PC-3 (cell line): ENCODE results near the gene POLD4. TPM values are rescaled to one million over a fixed set of nuclear protein-coding genes. Genes with fewer than 3 reads are reported as not detected.

ENCODE experiments used
- ATAC-seq: fragments of 200-7000 bp; cut with Tn5 transposase; 2 replicates; pipeline ENCODE4 v1.9.1; 2020; ENCODE audit warnings: mild to moderate bottlenecking, moderate library complexity
- BruUV-seq: library from RNA; stranded (reverse); fragments of 400-500 nt; replicated peaks from 2 replicates; lab custom pipeline; 2021; lab: Mats Ljungman, UMichigan
- CTCF ChIA-PET: fragments of 300-600 bp; sonication (Branson Sonifier 250); formaldehyde crosslinking; loops from one replicate; lab custom pipeline; 2022; ENCODE audit warnings: antibody characterized with exemption; lab: Charles Lee
- POLR2A ChIA-PET: fragments of 300-600 bp; sonication (Branson Sonifier 250); formaldehyde crosslinking; loops from one replicate; lab custom pipeline; 2022; ENCODE audit warnings: antibody characterized with exemption; ENCODE audit not compliant: unreplicated experiment; lab: Charles Lee
- DNase-seq: peaks from one replicate; pipeline ENCODE4 v3.0.0-alpha.2; 2015
- H2AFZ ChIP-seq: fragments of 300-600 bp; sonication (generic); 2 replicates; pipeline ENCODE4 v1.6.0; 2016; ENCODE audit warnings: antibody characterized with exemption, low read length
- H3F3A ChIP-seq: fragments of 300-600 bp; sonication (generic); one replicate; pipeline ENCODE4 v1.6.0; 2017; ENCODE audit warnings: antibody characterized with exemption, low read length, control low read depth, mild to moderate bottlenecking; ENCODE audit not compliant: unreplicated experiment
- H3K27ac ChIP-seq: fragments of 300-600 bp; sonication (generic); 2 replicates; pipeline ENCODE4 v1.5.1; 2016; ENCODE audit warnings: mild to moderate bottlenecking, low read length
- H3K27me3 ChIP-seq: fragments of 300-600 bp; sonication (generic); 2 replicates; pipeline ENCODE4 v1.6.1; 2016; ENCODE audit warnings: low read length, mixed read lengths
- H3K36me3 ChIP-seq: fragments of 300-600 bp; sonication (generic); 2 replicates; pipeline ENCODE4 v1.6.1; 2016; ENCODE audit warnings: low read depth, mixed run types, low read length, mixed read lengths
- H3K4me1 ChIP-seq: fragments of 300-600 bp; sonication (generic); 2 replicates; pipeline ENCODE4 v1.5.1; 2016; ENCODE audit warnings: low read length; ENCODE audit not compliant: insufficient read depth
- H3K4me2 ChIP-seq: fragments of 300-600 bp; sonication (generic); 2 replicates; pipeline ENCODE4 v1.6.0; 2016; ENCODE audit warnings: low read length
- H3K4me3 ChIP-seq: fragments of 300-600 bp; sonication (generic); 2 replicates; pipeline ENCODE4 v1.5.1; 2016; ENCODE audit warnings: mild to moderate bottlenecking, low read length, mixed read lengths
- H3K79me2 ChIP-seq: fragments of 300-600 bp; sonication (generic); 2 replicates; pipeline ENCODE4 v1.6.1; 2017; ENCODE audit warnings: low read length, mixed read lengths
- H3K9ac ChIP-seq: fragments of 300-600 bp; sonication (generic); 2 replicates; pipeline ENCODE4 v1.6.0; 2016; ENCODE audit warnings: mild to moderate bottlenecking, low read length
- H3K9me2 ChIP-seq: fragments of 300-600 bp; sonication (generic); replicated peaks from 2 replicates; pipeline ENCODE4 v1.6.1; 2016; ENCODE audit warnings: mixed run types, low read length, mixed read lengths
- H3K9me3 ChIP-seq: fragments of 300-600 bp; sonication (generic); 2 replicates; pipeline ENCODE4 v1.6.1; 2016; ENCODE audit warnings: low read length, mixed read lengths
- H4K20me1 ChIP-seq: fragments of 300-600 bp; sonication (generic); 2 replicates; pipeline ENCODE4 v1.6.1; 2016; ENCODE audit warnings: low read length, mixed read lengths
- CTCF ChIP-seq: fragments of 300-600 bp; sonication (generic); conservative IDR thresholded peaks from 2 replicates; pipeline ENCODE4 v1.5.1; 2017; ENCODE audit warnings: antibody characterized with exemption, low read depth, mild to moderate bottlenecking, low read length
- EZH2 ChIP-seq: fragments of 300-600 bp; sonication (generic); IDR thresholded peaks from one replicate; pipeline ENCODE4 v1.6.1; 2017; ENCODE audit warnings: antibody characterized with exemption, mild to moderate bottlenecking, low read length; ENCODE audit not compliant: unreplicated experiment
- EZH2phosphoT487 ChIP-seq: fragments of 300-600 bp; sonication (generic); IDR thresholded peaks from 2 replicates; pipeline ENCODE4 v1.6.1; 2018; ENCODE audit warnings: mild to moderate bottlenecking, antibody characterized with exemption, low read length, borderline replicate concordance
- intact Hi-C: fragments of 100-400 bp; cut with micrococcal nuclease; formaldehyde crosslinking; loops from 2 replicates; pipeline ENCODE4 v1.9.0; 2023
- total RNA-seq: library from RNA; depleted of rRNA; stranded (reverse); fragments of >200 nt; gene quantifications from 2 replicates; pipeline ENCODE4 v1.2.3, GENCODE V29; 2014

POLD4 gene
- total RNA-seq, 1 experiment from 2014 or later = 81.5 TPM

- Histone ChIP-seq H3K4me1 (peaks cover 78% of the 10 kb centered on the region), H3K79me2 (peaks cover 41% of the 10 kb centered on the region), H3K4me3 (peak overlapping the region; percentile 31; the same call in 1 of the 2 replicates), H3K9ac (peak overlapping the region; percentile 57), H3K27ac (peak overlapping the region; percentile 100), H3F3A (peaks cover 8% of the 10 kb centered on the region), H4K20me1 (peaks cover 17% of the 10 kb centered on the region), H3K9me3 (no peaks in the 10 kb centered on the region), H3K9me2 (no peaks in the 10 kb centered on the region), H3K27me3 (no peaks in the 10 kb centered on the region), H2AFZ (no peak overlapping the region), H3K4me2 (peak overlapping the region; percentile 96), H3K36me3 (peaks cover 12% of the 10 kb centered on the region; the same call in 1 of the 2 replicates)
- BruUV-seq = no TSS peak
- no peak for TF ChIP-seq CTCF
- no peak for TF ChIP-seq EZH2
- no peak for TF ChIP-seq EZH2phosphoT487
- intact Hi-C loops = no loop called here
- ChIA-PET POLR2A (interaction anchor here (0.7 kb wide), 1 partner anchor 17 kb away, joined by 11 read pairs; the partner anchor contains the start of gene RAD9A), CTCF (interaction anchor here (0.6 kb wide), 1 partner anchor 107 kb away, joined by 7 read pairs; the partner anchor contains the start of gene AIP)
- no peak for ATAC-seq
- DNase-seq = peak; percentile 38
Measured at GRCh38 chr11:67375320-67376055, 22.1 kb upstream of the POLD4 start.

DNA sequence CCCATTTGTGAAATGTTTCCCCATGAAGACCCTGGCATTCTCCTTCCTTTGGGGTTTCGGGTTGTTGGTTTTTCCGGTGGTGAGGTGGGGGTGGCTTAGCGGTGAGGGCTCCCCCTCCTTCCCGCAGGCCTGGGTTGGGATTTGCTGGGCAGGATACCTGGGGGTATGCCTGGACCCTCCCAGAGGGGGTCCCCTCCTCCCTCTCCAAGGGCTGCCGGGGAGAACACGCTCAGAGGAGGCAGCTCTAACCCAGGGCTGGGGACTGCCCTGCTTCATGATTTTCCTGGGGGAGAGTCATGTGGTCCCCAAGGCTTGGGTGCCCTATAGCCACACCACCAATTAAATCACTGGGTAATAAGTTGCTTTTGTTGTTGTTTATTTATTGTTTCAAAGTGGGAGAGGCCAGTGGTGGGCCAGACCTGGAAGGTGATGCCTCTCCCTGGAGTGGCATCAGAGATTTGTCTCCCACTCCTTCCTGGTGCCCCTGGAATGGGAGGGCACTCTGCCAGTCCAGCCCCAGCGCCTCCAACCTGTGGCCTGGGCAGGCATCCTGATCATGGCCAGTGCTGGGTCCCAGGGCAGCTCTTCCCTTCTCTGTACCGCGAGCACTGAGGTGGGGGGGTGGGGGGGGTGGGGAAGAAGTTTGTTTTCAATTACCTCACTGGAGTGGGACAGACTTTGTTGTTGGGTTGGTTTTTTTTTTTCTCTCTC lies 21.4 kb upstream of the POLD4 start:
- H3K27ac ChIP-seq = peak overlapping the region; percentile 100
- peak; percentile 2 for ATAC-seq
- peaks cover 74% of the 10 kb centered on the region for H3K4me1 ChIP-seq
- CTCF ChIA-PET = interaction anchor here (0.6 to 2.8 kb wide), 7 partner anchors 8 to 108 kb away, joined by 4 to 16 read pairs (median 9); partner anchors contain the start of genes AIP, POLD4 and RAD9A
- H3F3A ChIP-seq = peaks cover 8% of the 10 kb centered on the region
- H3K9me2 ChIP-seq = no peaks in the 10 kb centered on the region
- no peaks in the 10 kb centered on the region for H3K27me3 ChIP-seq
- H2AFZ ChIP-seq = peak overlapping the region; percentile 42
- peaks cover 15% of the 10 kb centered on the region; the same call in 1 of the 2 replicates for H3K36me3 ChIP-seq
- DNase-seq = peak; percentile 60
- peak overlapping the region; percentile 100 for H3K9ac ChIP-seq
- intact Hi-C loops = loop anchor here (1.0 to 5.0 kb wide), 3 partner anchors 21 to 112 kb away; partner anchors contain the start of gene POLD4
- TF ChIP-seq EZH2 = no peak
- TF ChIP-seq CTCF = no peak
- no peak for TF ChIP-seq EZH2phosphoT487
- H3K4me2 ChIP-seq = peak overlapping the region; percentile 96
- POLR2A ChIA-PET = interaction anchor here (0.6 to 1.6 kb wide), 6 partner anchors 17 to 320 kb away, joined by 4 to 32 read pairs (median 10); partner anchors contain the start of genes POLD4, PPP1CA and RAD9A
- peaks cover 49% of the 10 kb centered on the region for H3K79me2 ChIP-seq
- peak overlapping the region; percentile 90 for H3K4me3 ChIP-seq
- H3K9me3 ChIP-seq = no peaks in the 10 kb centered on the region
- BruUV-seq = TSS peak; percentile 93
- H4K20me1 ChIP-seq = peaks cover 24% of the 10 kb centered on the region
